Upper lobe of right lung (tissue), 1 donor: Measurements from ENCODE around the gene MYPOP. TPM values are rescaled to one million over a fixed set of nuclear protein-coding genes. Genes with fewer than 3 reads are reported as not detected.

Source experiments
- ATAC-seq: fragments of 200-7000 bp; cut with Tn5 transposase; one replicate; pipeline ENCODE4 v1.9.1; 2020; ENCODE audit warnings: mild to moderate bottlenecking, moderate library complexity
- DNase-seq: peaks from one replicate; pipeline ENCODE4 v3.0.0-alpha.2; 2020
- H3K27ac ChIP-seq: fragments of 200-600 bp; one replicate; pipeline ENCODE4 v1.8.0; 2022
- H3K27me3 ChIP-seq: fragments of 200-600 bp; one replicate; pipeline ENCODE4 v1.8.0; 2022; ENCODE audit warnings: mild to moderate bottlenecking
- H3K36me3 ChIP-seq: fragments of 200-600 bp; one replicate; pipeline ENCODE4 v1.8.0; 2022
- H3K4me1 ChIP-seq: fragments of 200-600 bp; one replicate; pipeline ENCODE4 v1.8.0; 2022
- H3K4me3 ChIP-seq: fragments of 200-600 bp; one replicate; pipeline ENCODE4 v1.8.0; 2022; ENCODE audit warnings: mild to moderate bottlenecking
- H3K9me3 ChIP-seq: fragments of 200-600 bp; one replicate; pipeline ENCODE4 v1.8.0; 2022
- CTCF ChIP-seq: fragments of 200-600 bp; IDR thresholded peaks from one replicate; pipeline ENCODE4 v1.8.0; 2022; ENCODE audit warnings: antibody characterized with exemption
- intact Hi-C: fragments of 100-400 bp; cut with DNase I; formaldehyde crosslinking; loops from one replicate; pipeline ENCODE4 v1.11.0; 2022
- total RNA-seq: library from RNA; stranded (reverse); fragmentation: NEBNext Ultra II Directional; extraction: Animal tissue kit (Norgen Biotek cat#: 25700); gene quantifications from one replicate; pipeline ENCODE4 v1.2.1, GENCODE V29; 2021
- donor health status: DM: no; HTN: yes; CAD: no; lungs with severe emphysema.

The MYPOP gene
- total RNA-seq, 1 donor from 2014 or later, result 7.9 TPM

- H3K4me1 ChIP-seq, result peaks cover 12% of the 10 kb centered on the region
- ATAC-seq (no peak), DNase-seq (no peak)
- no peaks in the 10 kb centered on the region for H3K9me3 ChIP-seq
- H3K27me3 ChIP-seq, result no peaks in the 10 kb centered on the region
- intact Hi-C loops, result no loop called here
- TF ChIP-seq CTCF, result no peak
- no peak overlapping the region for H3K4me3 ChIP-seq
- H3K36me3 ChIP-seq, result no peaks in the 10 kb centered on the region
- H3K27ac ChIP-seq, result no peak overlapping the region
Observed at GRCh38 chr19:45889210-45889885, 13.1 kb downstream of the MYPOP start.

- intact Hi-C loops, result no loop called here
- peak overlapping the region; percentile 72 for H3K4me3 ChIP-seq
- no peaks in the 10 kb centered on the region for H3K27me3 ChIP-seq
- peaks cover 32% of the 10 kb centered on the region for H3K4me1 ChIP-seq
- no peak for ATAC-seq
- no peaks in the 10 kb centered on the region for H3K36me3 ChIP-seq
- no peak for TF ChIP-seq CTCF
- no peak for DNase-seq
- H3K27ac ChIP-seq, result peak overlapping the region; percentile 92
- no peaks in the 10 kb centered on the region for H3K9me3 ChIP-seq
Observed at GRCh38 chr19:45887200-45887710, 15.2 kb downstream of the MYPOP start.

- Histone ChIP-seq H3K27ac (peak overlapping the region; percentile 92), H3K4me3 (peak overlapping the region; percentile 72), H3K36me3 (no peaks in the 10 kb centered on the region), H3K27me3 (no peaks in the 10 kb centered on the region), H3K4me1 (peaks cover 32% of the 10 kb centered on the region), H3K9me3 (no peaks in the 10 kb centered on the region)
- peak; percentile 86 for ATAC-seq
- intact Hi-C loops, result no loop called here
- no peak for TF ChIP-seq CTCF
- peak; percentile 94 for DNase-seq
Observed at GRCh38 chr19:45886427-45887199, 15.8 kb downstream of the MYPOP start.

- Histone ChIP-seq H3K4me1 (peaks cover 32% of the 10 kb centered on the region), H3K36me3 (no peaks in the 10 kb centered on the region), H3K27me3 (no peaks in the 10 kb centered on the region), H3K9me3 (no peaks in the 10 kb centered on the region), H3K4me3 (peak within 1 kb of the TSS; percentile 72), H3K27ac (peak within 1 kb of the TSS; percentile 92)
- DNase-seq, result peak; percentile 96
- peak; percentile 81 for ATAC-seq
- TF ChIP-seq CTCF, result no peak
- intact Hi-C loops, result no loop called here
Observed at GRCh38 chr19:45885556-45886426, 16.6 kb downstream of the MYPOP start, which contains the start of gene IRF2BP1. IRF2BP1 (minus strand) TSS chr19:45886141; CDS start chr19:45885774, 367 bp downstream.
